D341Med (cell line): Measurements from ENCODE around the gene PVALB.

ENCODE experiments used
- DNase-seq: peaks from one replicate; pipeline ENCODE4 v3.0.0; 2012; ENCODE audit warnings: low spot score

Gene PVALB

GRCh38 chr22:36846949-36847348, 30.1 kb upstream of the PVALB start:
- no peak for DNase-seq

DNA sequence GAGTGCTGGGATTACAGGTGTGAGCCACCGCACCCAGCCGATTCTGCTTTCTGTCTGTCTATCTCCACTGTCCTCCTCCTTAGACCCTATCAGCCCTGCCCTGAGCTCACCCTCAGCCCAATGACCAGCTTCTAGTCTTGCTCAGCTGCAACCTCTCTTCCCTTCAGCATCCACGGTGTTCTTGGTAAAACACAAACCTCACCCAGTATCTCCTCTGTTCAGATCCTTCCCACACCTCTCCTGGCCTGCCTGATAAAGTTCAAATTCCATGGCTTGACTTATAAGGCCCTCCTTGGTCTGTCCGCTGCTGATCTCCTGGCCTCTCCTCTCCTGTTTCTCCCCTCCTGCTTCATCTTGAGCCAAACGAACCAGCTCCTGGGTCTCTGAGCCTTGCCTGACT, 29.4 kb upstream of the PVALB start:
- DNase-seq: no peak

DNA sequence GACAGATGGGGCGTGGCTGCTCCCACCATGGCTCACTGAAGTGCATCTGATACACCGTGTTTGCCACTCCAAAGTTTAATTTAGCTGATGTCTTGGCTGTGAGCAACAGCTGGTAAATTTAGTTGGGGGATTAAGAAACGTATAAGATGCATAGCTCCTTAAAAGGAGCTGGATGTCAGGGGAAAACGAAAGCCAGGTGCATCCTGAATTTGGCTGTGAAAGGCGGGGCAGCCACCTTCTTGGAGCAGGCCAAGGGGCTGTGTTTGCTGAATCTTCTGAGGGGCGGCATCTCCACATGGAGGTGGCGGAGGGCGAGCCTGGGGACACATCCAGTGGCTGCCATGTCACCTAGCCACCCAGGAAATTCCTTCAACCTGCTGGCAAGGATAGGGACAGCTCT, 23.3 kb upstream of the PVALB start:
- DNase-seq: no peak

- DNase-seq: no peak
Measured at GRCh38 chr22:36839356-36840073, 22.7 kb upstream of the PVALB start.

DNA sequence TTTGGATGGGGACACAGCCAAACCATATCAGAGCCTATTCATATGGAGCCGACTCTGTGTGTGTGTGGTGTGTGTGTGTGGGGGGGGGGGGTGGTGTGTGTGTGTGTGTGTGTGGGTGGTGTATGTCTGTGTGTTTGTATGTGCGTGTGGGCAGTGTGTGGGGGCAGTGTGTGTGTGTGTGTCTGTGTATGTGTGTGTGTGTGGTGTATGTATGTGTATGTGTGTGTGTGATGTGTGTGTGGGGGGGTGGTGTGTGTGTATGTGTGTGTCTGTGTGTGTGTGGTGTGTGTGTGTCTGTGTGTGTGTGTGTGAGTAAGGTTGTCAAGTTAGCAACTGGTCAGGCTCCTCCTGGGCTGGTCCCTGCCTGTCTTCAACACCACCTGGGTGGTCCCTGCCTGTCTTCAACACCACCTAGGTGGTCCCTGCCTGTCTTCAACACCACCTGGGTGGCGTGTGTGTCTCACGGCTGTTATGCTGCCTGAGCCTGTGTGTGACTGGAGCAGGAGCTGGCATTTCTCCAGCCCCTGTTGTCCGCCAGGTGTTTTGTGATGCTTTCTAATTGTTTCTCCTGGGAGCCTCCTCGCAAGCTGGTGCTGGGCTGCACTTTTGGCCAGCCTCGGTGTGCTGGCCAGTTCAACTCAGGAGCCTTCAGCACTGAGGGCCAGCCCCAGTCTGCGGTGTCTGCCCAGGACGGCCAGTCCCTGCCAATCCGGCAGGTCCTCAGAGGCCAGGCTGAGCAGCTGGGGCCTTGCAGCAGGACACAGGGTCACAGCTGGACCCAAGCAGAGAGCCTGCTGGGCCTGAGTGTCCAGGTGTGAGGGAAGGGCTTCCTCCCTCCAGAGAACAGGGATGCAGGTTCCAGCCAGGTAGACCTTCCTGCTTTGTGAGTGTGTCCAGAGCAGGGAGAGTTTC, 21.5 kb upstream of the PVALB start:
- DNase-seq: no peak

- no peak for DNase-seq
Measured at GRCh38 chr22:36835903-36836302, 19.1 kb upstream of the PVALB start.

DNA sequence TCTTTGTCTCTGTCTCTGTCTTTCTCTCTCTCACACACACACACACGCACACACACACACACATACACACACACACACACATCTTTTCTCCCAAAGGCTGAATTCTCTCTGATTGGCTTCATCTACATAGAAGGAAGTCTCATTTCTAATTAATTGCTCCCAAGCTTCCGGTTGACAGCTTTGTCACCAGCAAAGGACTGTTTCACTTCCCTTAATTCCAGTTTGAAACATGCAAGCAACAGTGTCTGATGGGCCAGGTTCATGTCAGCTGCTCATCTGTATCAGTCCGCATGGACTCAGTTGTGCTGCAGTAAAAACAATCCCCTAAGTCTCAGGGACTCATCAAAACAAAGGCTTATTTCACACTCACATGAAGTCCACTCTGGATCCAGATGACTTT, 16.2 kb upstream of the PVALB start:
- DNase-seq: no peak

DNA sequence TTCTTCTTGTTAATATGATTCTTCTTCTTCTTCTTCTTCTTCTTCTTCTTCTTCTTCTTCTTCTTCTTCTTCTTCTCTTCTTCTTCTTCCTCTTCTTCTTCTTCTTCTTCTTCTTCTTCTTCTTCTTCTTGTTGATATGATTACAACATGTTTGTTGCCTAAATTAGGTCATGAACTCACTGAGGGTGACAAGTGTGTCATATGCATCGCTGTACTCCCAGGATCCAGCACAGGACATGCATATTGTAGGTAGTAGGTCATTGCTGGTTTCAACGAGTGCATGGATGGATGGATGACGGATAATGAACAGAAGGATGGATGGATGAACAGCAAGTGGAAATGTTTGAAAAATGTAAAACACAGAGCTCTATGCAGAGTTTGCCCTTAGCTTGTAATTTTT, 14.9 kb upstream of the PVALB start:
- no peak for DNase-seq

DNA sequence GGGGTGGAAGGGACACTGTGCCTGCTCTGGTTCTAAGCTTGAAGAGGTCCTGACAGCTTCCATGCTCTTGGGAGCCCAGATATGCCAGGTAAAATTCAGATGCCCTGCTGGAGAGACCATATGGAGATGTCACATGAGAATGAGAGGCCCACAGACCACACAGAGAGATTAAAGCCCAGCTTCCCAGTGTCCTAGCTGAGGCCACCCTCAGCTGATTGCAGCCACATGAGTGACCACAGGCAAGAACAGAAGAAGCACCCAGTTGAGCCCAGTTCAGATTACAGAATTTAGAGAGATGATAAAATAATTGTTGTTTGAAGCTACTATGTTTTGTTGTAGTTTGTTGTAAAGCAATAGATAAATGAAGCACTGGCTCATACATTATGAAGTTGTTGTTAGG, 14.4 kb upstream of the PVALB start:
- no peak for DNase-seq

- no peak for DNase-seq
Measured at GRCh38 chr22:36830601-36831000, 13.8 kb upstream of the PVALB start.

GRCh38 chr22:36829370-36830002, 12.7 kb upstream of the PVALB start:
- no peak for DNase-seq

- DNase-seq: no peak
Measured at GRCh38 chr22:36828815-36829214, 12.0 kb upstream of the PVALB start.

DNA sequence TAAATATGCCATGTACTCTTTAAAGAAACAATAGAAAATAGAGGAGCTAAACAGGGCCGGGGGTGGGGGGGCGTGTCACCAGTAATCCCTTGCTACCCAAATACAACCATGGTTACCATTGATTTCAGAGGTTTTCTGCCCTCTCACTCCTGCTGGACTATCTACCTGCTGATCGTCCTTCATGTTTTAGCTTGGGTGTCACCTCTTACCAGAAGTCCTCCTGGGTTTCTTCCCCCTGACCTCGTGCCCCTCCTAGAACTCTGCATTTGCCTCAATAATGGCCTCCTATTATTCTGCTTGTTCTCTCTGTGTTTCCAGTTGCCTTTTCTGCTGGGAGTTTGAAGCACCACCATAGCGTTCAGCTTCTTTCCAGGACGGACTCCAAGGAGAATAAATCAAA, 9.4 kb upstream of the PVALB start:
- no peak for DNase-seq

DNA sequence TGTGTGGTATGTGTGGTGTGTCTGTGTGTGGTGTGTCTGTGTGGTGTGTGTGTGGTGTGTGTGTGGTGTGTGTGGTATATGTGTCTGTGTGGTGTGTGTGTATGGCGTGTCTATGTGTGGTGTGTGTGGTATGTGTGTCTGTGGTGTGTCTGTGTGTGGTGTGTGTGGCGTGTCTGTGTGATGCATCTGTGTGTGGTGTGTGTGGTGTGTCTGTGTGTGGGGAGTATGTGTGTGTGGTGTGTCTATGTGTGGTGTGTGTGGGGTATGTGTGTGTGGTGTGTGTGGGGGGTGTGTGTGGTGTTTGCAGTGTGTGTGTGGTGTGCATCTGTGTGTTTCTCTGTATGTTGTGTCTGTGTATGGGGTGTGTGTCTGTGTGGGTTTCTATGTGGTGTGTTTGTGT, 7.8 kb upstream of the PVALB start:
- no peak for DNase-seq

DNA sequence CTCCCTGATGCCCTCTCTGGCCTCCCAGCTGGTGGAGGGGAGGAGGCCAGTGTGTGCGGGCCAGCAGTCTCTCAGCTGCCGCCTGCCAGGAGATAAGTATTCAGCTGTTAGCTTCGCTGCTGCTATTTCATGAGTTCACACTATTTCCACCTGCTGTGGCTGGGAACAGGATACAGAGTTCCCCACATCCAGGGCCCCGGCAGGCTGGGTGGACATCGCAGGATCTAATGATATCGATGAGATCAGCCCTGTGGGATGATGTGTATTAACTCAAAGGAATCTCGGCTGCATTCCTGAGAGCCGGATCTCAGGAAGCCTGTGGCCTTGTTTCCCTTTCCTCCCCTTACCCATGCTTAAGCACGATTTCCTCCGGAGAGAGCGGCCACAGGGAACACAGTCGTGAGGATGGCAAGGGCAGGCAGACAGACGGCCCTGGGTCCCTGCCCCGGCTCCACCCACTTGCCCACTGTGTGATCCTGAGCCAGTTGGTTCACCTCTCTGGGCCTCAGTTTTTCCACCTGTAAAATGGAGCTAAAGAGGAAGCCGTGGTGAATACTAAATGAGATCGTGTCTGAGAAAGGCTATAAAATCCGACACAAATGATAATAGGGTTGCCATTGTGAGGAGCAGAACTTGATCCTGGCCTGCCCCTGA, 6.5 kb upstream of the PVALB start:
- DNase-seq: no peak

- DNase-seq: no peak
Measured at GRCh38 chr22:36822581-36822980, 5.7 kb upstream of the PVALB start.

DNA sequence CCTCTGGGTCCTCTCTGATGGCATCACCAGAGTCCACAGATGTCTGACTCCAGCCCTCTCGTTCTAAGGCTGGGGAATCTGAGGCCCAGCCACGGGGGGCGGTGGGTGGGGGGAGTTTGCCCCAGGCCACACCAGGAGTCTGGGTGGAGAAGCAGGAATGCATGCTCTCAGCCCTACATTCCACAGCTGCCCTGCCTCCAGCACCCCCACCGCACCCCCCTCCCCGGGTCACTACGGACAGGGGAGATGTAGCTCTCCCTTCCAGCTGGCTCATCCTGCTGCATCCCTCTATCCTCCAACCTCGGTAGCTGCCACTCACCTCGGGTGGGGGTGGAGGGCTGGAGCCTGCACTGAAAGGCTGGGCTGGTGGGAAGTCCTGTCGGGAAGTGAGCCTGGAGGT, 2.3 kb upstream of the PVALB start:
- no peak for DNase-seq

GRCh38 chr22:36818010-36818642, 1.3 kb upstream of the PVALB start:
- DNase-seq: no peak

GRCh38 chr22:36817525-36817848, 652 bp upstream of the PVALB start:
- DNase-seq: no peak

- DNase-seq: no peak
Measured at GRCh38 chr22:36816339-36816635, 548 bp downstream of the PVALB start.

GRCh38 chr22:36815558-36816338, 1.1 kb downstream of the PVALB start:
- no peak for DNase-seq

- DNase-seq: no peak
Measured at GRCh38 chr22:36814801-36815200, 2.0 kb downstream of the PVALB start.
